Neural cell (in vitro differentiated cells): ENCODE data around the gene ADCY2.

Experiments used
- CTCF ChIP-seq: fragments of 450-650 bp; IDR thresholded peaks from 2 replicates; pipeline ENCODE4 v1.5.1; 2014; ENCODE audit warnings: antibody characterized with exemption, mild to moderate bottlenecking, moderate library complexity; ENCODE audit not compliant: poor library complexity, severe bottlenecking
- POLR2AphosphoS5 ChIP-seq: IDR thresholded peaks from 2 replicates; pipeline ENCODE4 v1.6.1; 2012
- TAF1 ChIP-seq: IDR thresholded peaks from 2 replicates; pipeline ENCODE4 v1.6.1; 2012; ENCODE audit warnings: low read depth

- TF ChIP-seq CTCF (no peak), POLR2AphosphoS5 (no peak), TAF1 (no peak)
These were observed 288.9 kb downstream of the ADCY2 start for GRCh38 chr5:7684826-7685225.
